ENCODE measurements around the gene TP53I11.

The TP53I11 gene

DNA sequence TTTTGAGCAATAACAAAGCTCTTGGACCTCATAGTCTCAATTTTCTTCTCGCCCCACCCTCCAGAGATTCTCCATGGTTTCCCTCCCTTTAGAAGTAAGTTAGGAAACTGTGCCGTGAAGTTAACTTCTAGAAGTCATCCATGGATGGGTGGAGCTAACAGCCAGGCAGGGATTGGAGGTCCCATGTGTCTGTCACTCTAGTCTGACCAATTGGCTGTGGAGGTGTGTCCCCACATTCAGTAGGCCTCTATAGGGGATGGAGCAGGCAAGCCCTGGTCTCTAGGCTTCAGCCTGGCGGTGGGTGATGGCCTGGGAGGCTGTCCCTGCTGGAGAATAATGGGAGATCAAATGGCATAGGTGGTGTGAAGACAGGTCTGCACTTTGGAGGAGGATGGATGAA is 50.7 kb downstream of the TP53I11 start:
- in situ Hi-C loops (cut with MboI; ENCODE audit: low sequenced_read_pairs), result loop anchor here (10.0 to 25.0 kb wide), 2 partner anchors 175 to 338 kb away; partner anchors contain the start of genes CD82 and TSPAN18

DNA sequence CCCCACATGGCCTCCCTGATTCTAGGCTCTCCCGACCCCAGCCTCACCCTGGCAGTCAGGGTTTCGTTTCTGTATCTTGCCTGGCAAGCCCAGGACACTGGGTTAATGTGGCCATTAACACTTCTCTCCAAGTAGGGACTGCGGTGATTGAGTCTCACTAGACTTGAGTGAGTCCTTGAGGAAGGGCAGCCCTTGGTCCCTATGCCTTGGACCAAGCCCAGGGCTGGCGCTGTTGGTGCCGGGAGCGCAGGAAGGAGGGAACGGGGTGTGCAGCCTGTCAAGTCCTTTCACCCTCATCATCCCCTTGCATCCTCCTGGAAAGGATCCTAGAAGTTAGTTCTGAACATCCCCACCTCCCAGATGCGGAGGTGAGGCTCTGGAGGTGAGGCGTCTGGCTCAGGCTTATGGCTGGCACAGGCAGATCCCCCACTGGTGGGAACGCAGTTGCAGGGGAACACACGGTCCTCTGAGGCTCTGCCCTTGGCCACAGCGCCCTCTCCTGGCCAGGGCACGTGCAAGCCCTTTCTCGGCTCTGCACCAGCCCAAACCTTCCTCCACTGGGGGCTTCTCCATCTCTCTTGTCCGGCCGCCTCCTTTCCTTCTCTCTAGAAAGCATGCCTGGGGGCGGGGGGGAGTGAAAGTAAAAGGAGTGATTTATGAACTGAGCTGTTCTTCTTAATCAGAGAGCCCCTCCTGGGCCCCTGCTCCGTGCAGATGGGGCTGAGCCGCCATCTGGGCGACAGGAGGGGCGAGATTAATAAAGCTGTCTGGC is 56.7 kb downstream of the TP53I11 start:
- in situ Hi-C loops (cut with MboI; ENCODE audit: low sequenced_read_pairs), result loop anchor here (10.0 kb wide), 1 partner anchor 169 kb away; the partner anchor contains the start of gene TSPAN18

DNA sequence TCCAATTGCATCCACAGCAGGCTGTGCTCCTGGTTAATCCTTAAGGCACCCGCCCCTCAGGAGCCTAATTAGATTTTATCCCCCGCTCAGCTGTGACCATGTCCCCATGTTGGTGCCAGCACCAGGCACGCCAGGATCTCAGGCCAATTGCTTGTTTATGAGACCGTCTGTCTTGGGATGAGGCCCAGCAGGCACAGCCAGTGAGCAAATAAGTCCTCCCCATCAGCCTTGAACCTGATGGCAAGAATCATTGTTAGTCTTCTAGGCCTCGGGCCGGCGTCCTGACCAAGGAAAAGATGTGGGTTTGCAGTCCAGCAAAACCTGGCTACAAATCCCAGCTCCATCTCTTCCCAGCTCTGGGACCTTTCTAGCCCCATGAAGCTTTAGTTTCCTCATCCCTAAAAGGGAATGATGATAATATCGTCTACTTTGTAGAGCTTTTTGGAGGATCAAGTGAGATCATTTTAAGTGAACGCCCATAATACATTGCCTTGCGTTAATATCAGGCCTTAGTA is 57.3 kb downstream of the TP53I11 start:
- in situ Hi-C loops (cut with MboI; ENCODE audit: low sequenced_read_pairs), result loop anchor here (10.0 kb wide), 1 partner anchor 169 kb away; the partner anchor contains the start of gene TSPAN18

DNA sequence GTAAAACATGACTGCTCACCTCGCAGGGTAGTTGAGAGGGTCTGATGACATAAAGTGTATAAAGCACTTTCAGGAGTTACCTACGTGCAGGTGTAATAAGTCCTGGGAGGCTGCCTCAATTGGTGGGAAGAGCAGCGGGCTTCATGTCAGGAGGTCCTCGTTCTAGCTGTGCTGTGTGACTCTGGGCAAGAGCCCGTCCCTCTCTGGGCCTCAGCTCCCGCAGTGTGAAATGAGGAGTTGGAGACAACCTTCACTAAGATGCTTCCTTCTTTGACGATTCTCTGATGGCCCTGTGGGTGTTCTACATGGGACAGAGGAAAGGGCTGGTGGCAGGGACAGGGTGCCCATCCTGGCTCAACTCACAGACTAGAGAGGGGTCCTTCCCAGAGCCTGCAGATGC is 57.8 kb downstream of the TP53I11 start:
- in situ Hi-C loops (cut with MboI; ENCODE audit: low sequenced_read_pairs), result loop anchor here (10.0 kb wide), 1 partner anchor 168 kb away; the partner anchor contains the start of gene TSPAN18

DNA sequence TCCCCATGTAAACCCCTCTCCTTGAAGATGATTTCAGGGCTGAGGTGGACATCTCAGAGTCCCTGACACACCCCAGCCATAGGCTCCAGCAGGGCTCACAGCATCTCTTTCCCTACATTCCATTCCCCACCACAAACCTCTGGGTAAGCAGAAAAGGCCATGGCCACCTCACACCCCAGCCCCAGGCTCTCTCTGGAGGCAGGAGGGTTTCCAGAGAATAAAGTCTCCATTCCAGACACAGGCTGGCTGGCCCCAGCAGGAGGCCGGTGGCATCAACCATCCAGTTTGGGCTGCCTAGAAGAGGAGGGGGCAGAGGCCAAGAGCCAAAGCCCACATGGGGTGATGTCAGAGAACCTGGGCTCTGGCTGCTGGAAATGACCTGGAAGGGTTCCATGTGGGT is 61.4 kb downstream of the TP53I11 start:
- in situ Hi-C loops (cut with MboI; ENCODE audit: low sequenced_read_pairs), result no loop called here

DNA sequence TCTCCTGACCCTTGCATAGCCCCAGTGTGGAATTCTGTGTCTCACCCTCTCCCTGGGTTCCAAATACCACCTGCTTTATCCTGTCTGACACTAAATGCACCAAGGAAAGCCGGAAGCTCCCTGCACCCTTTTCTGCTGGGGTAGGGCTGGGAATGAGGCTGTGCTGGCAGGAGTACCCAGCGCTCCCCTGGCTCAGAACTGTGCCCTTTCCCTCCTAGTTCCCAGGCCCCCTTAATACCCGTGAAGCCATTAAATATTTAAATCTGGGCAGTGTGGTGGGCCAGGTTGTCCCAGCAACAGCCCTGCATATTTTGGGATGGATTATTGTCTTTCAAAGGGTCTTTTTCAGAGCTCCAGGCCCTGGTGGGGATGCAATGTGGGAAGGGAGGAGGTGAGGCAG is 63.0 kb downstream of the TP53I11 start:
- in situ Hi-C loops (cut with MboI; ENCODE audit: low sequenced_read_pairs), result no loop called here

DNA sequence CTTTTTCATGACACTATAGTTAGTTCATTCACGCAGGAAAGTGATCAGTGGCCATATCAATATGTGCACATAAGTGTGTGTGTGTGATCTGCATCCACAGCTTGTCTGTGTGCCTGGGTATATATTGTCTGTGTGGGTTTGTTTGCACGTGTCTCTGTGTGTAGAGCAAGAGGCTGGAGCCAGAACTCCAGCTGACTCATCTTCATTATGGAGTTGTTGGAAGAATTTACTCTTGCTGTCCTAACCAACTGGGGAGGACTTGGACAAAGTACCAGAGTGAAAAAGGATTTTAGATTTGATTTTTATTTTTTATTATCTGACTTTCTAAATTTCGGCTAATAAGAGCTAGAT is 63.9 kb downstream of the TP53I11 start:
- in situ Hi-C loops (cut with MboI; ENCODE audit: low sequenced_read_pairs), result no loop called here

DNA sequence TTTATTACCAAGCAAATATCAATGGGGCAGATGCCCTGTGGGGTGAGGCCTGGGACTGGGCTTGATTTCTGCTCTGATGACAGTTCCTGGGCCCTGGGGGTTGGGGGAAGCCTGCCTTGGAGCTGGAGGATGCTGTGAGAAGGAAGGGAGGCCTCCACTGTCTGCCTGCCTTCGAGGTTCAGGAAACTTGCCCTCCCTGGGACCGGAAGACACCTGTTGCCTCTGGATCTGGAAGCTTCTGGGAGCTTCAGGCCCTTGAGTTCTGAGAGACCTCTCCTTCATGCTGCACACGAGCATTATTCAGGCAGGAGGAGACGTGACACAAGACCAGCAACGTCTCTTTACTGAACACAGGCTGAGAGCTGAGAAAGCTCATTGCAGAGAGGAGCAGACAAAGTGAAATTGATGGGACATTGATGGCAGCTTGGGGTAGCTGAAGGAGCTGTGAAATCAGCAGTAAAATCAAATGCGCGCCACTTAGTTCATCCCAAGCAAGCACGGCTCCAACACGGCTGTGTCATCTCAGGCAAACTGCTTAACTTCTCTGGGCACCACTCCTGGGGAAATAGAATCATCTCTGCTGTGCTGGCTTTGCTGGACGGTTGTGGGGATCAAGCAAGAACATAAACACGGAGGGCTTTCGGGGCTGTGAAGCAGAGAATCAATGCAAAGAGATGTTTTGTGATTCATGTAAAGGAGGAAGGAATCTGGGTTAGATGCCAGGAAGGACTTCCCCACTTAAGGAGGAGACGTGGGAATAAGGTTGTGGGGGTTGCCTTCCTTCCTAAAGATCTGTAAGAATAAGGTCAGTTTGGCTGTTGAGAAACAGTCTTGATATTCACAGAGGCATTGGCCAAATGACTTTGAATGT is 64.5 kb downstream of the TP53I11 start:
- in situ Hi-C loops (cut with MboI; ENCODE audit: low sequenced_read_pairs), result no loop called here

DNA sequence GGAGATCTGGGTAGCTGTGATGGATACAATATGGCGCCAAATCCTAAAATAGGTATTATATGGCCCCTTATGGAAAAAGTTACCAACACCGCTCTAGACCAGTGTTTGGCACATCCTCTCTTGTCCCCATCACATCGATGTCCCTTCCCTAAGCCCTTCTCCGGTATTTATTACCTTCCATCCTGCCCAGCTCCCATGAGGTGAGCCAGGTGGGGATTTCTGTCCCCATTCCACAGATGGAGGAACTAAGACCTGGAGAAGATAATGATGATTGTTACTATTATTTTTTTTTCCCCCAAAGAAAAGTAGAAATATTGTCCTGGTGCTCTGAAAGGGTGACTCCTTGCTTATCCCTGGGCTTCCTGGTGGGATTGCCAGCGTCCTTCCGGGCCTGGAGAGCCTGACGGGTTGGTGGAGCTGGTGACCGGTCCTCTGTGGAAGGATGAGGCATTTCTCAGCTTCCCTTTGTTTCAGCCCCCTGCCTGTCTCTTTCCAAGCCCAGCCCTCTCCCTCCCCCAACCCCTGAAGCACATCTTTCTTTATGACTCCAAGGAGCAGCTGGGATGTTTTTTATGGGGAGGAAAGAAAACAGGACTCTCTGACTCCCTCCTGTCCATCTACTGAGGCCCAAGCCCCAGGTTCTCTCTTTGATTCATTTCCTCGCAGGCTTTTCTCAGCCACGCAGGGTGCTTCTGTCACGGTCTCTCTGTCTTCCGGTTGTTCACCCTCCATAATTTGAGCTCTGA is 65.4 kb downstream of the TP53I11 start:
- in situ Hi-C loops (cut with MboI; ENCODE audit: low sequenced_read_pairs), result no loop called here

DNA sequence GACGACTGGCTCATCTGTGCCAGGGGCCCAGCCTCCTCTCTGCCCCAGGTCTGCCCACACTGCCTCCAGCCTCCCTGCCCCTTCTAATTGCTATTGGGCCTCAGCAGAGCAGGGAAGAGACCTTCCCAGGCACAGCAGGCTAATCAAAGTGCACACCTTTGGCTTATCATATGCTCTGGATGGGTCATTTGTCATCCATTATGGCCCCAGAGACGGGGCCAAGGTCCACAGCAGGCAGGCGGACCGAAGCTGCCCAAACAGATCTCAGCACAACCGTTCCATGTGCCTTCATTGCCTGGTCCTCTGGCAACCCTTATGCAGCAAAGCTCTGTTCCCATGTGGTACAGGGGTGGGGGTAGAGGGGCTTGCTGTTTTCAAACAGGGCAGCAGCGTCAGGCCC is 66.6 kb downstream of the TP53I11 start:
- in situ Hi-C loops (cut with MboI; ENCODE audit: low sequenced_read_pairs), result no loop called here

DNA sequence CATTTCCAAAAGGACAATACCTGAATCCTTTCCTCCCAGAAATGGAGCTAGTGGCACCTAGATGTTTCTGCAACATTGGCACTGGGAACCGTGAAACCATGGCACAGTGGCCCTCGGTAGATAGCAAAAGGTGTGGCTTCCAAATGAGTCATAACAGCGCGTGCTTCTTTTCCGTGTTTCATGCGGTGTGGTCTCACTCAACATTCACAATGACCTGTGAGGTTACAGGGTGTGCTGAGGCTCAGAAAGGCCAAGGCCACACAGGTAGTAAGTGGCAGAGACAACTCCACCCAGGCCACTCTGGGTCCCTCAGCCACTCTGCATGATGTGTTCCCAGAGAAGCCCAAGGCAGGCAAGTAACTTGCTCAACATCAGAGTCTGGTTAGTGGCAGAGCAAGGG is 67.4 kb downstream of the TP53I11 start:
- in situ Hi-C loops (cut with MboI; ENCODE audit: low sequenced_read_pairs), result no loop called here
